ENCODE results near the gene MTHFD2L.
A peak's percentile ranks its signal among the peaks of the same experiment; 100 is the strongest.

GRCh38 chr4:74189331-74190043, 31.6 kb downstream of the MTHFD2L start:
- TF ChIP-seq, protein P1, sequence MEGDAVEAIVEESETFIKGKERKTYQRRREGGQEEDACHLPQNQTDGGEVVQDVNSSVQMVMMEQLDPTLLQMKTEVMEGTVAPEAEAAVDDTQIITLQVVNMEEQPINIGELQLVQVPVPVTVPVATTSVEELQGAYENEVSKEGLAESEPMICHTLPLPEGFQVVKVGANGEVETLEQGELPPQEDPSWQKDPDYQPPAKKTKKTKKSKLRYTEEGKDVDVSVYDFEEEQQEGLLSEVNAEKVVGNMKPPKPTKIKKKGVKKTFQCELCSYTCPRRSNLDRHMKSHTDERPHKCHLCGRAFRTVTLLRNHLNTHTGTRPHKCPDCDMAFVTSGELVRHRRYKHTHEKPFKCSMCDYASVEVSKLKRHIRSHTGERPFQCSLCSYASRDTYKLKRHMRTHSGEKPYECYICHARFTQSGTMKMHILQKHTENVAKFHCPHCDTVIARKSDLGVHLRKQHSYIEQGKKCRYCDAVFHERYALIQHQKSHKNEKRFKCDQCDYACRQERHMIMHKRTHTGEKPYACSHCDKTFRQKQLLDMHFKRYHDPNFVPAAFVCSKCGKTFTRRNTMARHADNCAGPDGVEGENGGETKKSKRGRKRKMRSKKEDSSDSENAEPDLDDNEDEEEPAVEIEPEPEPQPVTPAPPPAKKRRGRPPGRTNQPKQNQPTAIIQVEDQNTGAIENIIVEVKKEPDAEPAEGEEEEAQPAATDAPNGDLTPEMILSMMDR (IDR thresholded peaks at IDR 0.05; ENCODE audit: borderline replicate concordance, extremely low read depth, low read length, poor library complexity, severe bottlenecking), result peak; percentile 77
- no peak for TF ChIP-seq EZH2 (IDR thresholded peaks at IDR 0.05; ENCODE audit: borderline replicate concordance, low read depth, low read length, severe bottlenecking)
